ENCODE measurements around the gene KIAA0586.
"Not testable (repeated sequence)": the region's sequence is repeated elsewhere in the genome, so short reads cannot be mapped to it uniquely, and the experiment has no call there.

Gene KIAA0586

DNA sequence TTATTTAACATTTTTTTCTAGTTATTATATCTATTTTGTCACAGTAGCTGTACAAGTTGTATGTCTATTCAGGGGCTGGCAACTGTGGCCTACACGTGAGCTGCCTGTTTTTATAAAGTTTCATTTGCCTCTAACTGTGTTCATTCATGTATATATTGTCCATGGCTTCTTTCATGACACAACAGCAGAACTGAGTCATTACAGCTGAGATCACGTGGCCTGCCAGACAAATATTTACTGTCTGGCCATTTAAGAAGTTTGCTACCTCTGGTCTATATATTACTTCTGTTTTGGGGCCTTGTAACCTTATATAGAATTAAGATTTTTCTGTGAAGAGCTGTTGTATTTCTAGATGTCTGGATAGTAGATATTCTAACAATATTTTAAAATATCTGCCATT, 37.9 kb downstream of the KIAA0586 start:
- DNase-seq: no peak

DNA sequence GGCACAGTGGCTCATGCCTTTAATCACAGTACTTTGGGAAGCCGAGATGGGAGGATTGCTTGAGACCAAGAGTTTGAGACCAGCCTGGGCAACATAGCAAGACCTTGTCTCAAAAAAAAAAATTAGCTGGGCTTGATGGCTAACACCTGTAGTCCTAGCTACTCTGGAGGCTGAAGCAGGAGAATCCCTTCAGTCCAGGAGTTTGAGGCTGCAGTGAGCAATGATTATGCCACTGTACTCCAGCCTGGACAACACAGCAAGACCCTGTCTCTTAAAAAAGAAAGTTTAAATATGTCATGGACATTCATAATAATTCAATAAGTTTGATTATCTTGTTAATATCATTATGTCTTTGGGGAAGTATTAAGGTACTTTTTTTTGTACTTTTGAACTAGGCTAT, 38.9 kb downstream of the KIAA0586 start:
- DNase-seq: no peak

DNA sequence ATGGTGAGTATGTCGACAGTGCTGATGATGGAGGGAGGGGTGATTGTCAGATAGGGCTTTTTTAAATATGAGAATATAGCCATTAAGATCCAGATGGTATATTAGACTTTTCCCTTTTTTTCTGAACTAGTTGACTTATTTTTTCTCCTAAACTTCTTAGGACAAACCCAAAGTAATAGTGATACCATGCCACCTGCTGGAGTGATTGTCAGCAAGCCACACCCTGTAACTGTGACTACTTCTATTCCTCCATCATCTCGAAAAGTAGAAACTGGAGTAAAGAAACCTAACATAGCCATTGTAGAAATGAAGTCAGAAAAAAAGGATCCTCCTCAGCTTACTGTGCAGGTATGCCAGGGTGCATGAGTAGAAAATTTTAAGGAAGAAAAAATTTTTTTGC, 40.1 kb downstream of the KIAA0586 start:
- DNase-seq: no peak

- no peak for DNase-seq
Measured at GRCh38 chr14:58469309-58469708, 41.8 kb downstream of the KIAA0586 start.

DNA sequence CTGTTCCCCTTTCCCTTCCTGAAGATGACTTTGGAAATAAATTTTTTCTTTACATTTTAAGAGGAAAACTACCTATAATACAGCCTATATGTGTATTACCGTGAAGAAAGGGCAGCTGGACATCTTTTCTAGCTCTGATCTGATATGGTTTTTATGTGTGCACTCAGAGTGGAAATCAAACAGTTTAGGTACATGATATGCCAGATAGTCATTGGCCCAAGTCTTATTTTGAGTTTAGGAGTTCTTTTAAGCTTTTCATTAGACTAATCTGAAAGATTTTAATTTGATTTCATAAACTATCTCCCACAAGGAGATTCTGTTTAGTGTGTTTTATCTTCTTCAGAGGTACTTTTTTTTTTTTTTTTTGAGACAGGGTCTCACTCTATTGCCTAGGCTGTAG, 48.8 kb downstream of the KIAA0586 start:
- no peak for DNase-seq

DNA sequence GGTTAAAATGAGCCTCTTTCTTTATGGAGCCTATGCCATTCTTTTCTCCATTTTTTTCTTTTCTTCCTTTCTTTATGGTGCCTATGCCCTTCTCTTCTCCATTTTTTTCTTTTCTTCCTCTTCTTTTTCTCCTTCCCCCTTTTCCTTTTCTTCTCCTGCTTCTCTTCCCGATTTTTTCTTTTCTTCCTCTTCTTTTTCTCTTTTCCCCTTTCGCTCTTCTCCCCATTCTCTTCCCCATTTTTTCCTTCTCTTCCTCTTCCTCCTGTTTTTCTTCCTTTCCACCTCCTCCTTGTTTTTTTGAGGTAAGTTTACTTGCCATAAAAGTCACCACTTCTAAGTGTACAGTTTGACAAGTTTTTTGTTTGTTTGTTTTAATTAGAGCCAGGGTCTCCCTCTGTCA, 50.1 kb downstream of the KIAA0586 start:
- no peak for DNase-seq

DNA sequence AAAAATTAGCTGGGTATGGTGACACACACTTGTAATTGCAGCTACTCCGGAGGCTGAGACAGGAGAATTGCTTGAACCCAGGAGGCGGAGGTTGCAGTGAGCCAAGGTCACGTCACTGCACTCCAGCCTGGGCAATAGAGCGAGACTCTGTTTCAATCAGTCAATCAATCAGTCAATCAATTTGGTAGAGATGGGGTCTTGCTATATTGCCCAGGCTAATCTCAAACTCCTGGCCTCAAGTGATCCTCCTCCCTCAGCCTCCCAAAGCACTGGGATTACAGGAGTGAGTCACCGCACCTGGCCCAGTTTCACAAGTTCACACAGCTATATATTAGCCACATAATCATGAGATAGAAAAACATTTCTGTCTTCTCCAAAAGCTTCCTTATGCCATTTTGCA, 50.8 kb downstream of the KIAA0586 start:
- not testable (repeated sequence) for DNase-seq

GRCh38 chr14:58479975-58480374, 52.5 kb downstream of the KIAA0586 start:
- DNase-seq: peak; percentile 93

DNA sequence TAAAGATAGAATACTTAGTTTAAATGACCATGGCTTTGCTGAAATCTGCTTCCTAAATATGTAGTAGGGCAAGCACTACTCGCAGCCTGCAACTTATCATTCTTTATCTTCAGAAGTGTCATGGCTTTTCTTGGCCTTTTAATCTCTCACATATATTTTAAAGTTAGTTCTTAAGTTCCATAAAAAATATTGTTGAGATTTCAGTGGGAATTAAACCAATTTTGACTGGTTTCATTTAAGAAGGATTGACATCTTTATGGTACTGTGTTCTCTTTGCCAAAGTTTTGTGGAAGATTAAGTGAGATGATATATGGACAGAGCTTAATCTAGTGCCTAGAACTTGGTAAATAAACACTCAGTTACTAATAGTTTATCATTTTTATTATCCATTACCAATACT, 56.7 kb downstream of the KIAA0586 start:
- no peak for DNase-seq

GRCh38 chr14:58488550-58488949, 61.0 kb downstream of the KIAA0586 start:
- peak; percentile 73 for DNase-seq

- DNase-seq: no peak
Measured at GRCh38 chr14:58491593-58491992, 64.1 kb downstream of the KIAA0586 start.

DNA sequence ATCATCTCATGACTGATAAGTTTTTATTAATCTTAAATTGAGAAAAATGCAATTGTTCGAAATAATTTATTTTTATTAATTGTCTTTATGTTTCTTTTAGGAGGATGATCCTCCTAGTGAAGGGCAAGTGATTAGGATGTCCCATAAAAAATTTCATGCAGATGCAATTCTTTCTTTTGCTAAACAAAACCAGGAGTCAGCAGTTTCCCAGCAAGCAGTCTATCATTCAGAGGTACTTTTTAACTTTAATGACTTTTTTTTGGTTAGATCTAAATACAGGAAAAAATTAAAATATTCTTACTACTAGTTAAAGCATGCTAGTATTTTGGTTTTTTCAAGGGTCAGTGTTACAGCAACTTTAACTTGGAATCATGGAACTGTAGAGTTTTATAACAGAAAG, 64.5 kb downstream of the KIAA0586 start:
- DNase-seq: no peak

- peak; percentile 56 for DNase-seq
Measured at GRCh38 chr14:58501214-58501816, 73.8 kb downstream of the KIAA0586 start.

DNA sequence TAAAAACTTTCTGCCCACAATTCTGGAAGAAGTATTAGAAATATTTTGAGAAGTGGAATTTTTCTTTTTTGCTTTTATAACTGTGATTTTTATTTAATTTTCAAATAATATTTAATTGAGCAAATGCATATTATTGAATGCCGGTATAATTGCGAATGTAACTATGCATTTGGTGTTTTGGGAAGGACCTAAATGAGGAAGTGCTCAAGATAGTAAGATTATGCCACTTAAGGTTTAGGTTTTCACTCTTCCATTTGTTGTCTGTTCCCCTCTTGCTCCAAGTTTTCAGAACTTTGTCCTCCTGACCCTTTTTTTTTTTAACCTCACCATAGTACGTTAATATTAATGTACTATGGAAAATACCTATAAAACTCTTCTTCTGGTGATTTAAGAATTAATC, 85.8 kb downstream of the KIAA0586 start:
- DNase-seq: peak; percentile 46

GRCh38 chr14:58517592-58517991, 90.1 kb downstream of the KIAA0586 start:
- DNase-seq: no peak

DNA sequence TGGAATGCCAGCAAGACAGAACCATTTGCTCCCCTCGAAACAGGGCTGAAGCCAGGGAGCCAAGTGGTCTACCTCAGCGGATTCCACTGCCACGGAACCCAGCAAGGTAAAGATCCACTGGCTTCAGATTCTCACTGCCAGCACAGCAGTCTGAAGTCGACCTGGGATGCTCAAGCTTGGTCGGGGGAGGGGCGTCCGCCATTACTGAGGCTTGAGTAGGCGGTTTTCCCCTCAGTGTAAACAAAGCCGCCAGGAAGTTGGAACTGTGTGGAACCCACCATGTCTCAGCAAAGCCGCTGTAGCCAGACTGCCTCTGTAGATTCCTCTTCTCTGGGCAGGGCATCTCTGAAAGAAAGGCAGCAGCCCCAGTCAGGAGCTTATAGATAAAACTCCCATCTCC, 98.2 kb downstream of the KIAA0586 start:
- not testable (repeated sequence) for DNase-seq

DNA sequence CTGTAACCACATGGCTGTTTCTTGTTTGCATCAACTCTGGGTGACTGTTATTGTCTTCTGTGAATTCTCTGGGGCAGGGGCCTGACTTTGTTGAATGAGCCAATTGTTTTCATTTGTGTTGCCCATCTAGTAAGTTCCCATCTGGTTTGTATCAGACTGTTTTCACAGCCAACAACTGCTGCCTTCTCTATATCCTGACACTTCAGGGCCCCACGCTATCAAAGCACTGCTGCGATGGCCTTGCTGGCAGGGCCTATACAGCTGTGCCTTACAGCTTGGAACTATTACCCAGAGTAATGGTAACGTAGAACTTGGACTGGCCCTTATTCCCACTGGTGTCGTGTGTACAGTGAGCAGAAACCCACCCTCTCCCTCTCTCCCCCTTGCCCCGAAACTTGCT, 105.9 kb downstream of the KIAA0586 start:
- DNase-seq: no peak

DNA sequence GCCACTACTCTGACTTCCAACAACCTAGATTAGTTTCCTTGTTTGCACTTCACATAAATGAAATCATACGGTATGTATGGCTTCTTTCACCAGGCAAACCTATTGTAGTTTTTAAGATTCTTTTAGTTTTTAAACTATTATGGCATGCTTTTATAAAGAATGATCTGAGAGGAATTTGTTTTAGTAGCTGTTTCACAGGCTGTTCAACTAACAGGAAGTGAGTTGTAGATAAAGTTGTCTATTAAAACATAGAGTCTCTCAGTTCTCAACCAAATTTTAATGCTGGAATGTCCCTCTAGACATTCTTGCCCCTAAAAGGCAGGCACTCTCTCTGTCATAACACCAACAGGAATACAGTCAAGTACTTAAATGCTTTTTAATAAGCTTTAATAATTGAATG, 107.5 kb downstream of the KIAA0586 start:
- peak; percentile 8 for DNase-seq

DNA sequence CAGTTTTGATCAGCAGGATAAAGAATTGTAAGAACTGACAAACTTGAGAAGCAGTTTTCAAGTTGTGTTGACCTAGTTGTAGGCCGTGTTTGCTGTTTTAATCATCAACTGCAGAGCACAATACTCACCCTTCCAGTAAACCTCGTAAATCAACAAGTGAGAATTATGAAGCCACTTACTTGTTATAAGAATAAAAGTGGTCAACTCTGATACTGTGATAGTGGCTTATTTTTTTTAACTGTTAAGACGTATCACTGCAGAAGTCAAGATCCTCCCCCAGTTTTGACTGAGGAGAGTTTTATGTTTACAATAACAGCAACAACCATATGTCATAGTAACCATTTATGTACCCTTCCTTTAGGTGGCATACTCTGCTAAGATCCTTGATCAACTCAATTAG, 109.5 kb downstream of the KIAA0586 start:
- DNase-seq: no peak

DNA sequence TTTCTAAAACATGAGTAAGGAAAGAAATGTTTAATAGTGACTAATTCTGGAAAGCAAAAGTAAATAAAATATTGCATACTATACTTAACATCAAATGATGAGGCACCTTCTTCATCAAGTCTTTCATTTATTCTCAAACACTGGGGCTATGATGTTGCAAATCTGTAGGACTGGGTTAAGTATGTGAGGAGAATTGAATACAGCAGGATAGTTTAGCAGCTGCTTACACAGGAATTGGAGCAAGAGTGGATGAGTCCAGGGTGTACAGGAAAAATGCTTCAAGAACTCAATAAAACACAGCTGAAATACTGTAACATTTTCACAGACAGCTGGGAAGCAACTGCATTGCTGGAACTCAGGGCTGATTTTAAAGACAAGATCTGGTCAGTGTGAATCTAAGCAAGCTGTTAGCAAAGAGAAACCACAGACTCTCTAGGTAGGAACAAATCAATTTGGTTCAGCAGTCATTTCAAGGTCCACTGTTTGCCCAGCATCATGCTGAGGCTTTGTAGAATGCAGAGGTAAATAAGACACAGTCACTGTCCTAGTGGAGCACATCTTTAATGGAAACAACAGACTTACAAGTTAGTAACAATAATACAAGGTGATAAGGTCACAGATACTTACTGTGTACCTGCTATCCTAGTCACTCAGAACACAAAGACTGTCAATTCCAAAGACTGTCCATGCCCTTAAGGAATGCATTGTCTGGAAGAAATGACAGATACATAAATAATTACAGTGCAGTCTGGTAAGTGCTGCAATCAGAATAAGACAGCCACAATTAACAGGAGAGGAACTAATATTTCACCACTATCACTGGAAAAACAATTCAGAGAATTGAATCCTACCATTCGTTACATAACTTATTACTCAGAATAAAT, 113.5 kb downstream of the KIAA0586 start:
- no peak for DNase-seq

DNA sequence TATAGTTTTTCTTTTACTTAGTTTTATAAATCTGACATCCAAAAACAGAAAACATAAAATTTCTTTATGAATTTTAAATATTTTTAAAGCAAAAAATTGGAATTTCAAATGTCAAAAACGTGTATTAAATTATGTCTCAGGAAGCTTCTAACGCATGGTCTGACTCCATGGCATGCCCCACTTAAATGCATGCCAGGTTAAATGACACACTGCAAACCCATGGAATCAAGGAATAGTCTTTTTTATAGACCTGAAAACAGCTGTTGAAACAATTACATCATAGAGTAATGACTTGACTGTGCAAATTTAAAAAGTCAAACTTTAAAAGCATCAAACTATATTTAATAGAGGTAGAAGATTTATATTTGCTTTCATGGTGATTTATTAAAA, 114.1 kb downstream of the KIAA0586 start:
- no peak for DNase-seq

GRCh38 chr14:58543253-58543652, 115.7 kb downstream of the KIAA0586 start:
- DNase-seq: no peak

DNA sequence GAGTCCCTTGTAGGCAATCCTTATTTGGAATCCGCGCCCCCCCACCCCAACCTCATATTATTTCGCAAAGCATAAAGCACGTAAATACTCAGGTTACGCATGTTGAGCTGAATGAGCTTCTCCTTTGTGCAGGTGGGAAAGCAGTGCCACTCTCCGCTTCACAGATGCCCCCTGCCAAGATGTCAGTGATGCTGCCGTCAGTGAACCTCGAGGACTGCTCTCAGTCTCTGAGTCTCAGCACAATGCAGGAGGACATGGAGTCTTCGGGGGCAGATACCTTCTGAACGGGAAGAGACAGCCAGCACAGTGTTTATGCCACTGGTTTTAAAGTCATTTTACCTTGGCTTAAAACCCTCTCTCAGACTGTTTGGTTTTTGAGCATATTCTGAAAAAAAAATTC, 120.1 kb downstream of the KIAA0586 start:
- DNase-seq: no peak

DNA sequence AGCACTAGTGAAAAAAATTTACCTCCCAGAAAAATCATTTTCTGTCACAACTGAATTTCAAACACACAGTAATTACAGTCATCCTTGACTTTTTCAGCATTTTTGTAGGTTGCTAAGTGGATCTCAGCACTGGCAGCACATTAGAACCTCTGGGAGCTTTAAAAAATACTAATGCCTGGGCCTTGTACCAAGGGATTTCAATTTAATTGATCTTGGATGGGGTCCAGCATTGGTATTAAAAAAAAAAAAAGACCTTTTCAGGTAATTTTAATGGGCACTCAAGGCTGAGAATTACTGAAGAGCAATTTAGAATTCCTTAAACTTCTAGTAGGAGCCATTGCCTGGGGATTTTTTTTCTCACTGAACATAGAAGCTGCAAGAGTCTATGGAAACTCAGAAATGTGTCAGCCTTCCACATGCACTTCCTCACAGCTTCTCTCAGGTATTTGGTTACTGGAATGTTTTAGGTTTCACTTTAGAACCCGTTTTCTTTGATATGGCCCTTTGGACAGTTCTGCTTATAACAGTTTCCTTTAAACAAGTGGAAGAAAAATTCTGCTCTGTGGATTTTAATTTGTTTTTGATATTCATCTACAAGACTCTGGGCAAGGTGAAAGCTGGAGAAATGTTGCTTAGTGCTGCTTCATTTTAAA, 121.7 kb downstream of the KIAA0586 start:
- no peak for DNase-seq

Measured in MV-4-11 (cell line).